GM06990 (cell line): Measurements from ENCODE around the gene TMED5.

Source experiments
- DNase-seq: peaks from one replicate; pipeline ENCODE4 v3.0.0-alpha.2; 2011; ENCODE audit not compliant: insufficient read length; ENCODE audit errors: extremely low read depth
- H3K27me3 ChIP-seq: replicated peaks from 2 replicates; pipeline ENCODE4 v1.6.0; 2011; ENCODE audit warnings: low read length; ENCODE audit not compliant: control insufficient read depth, insufficient read depth
- H3K36me3 ChIP-seq: 2 replicates; pipeline ENCODE4 v1.5.1; 2011; ENCODE audit warnings: low read length; ENCODE audit not compliant: control insufficient read depth, insufficient read depth
- H3K4me3 ChIP-seq: replicated peaks from 2 replicates; pipeline ENCODE4 v1.5.1; 2011; ENCODE audit warnings: low read depth, mild to moderate bottlenecking, control low read depth, low read length
- TF ChIP-seq, protein P1 (sequence below): IDR thresholded peaks from 2 replicates; pipeline ENCODE4 v1.5.1; 2011; ENCODE audit warnings: low read length, control low read depth, mild to moderate bottlenecking, inconsistent platforms; ENCODE audit not compliant: insufficient read depth, poor library complexity, severe bottlenecking

The TMED5 gene

GRCh38 chr1:93196591-93196990, 16.4 kb upstream of the TMED5 start:
- peaks cover 5% of the 10 kb centered on the region for H3K36me3 ChIP-seq
- H3K27me3 ChIP-seq = no peaks in the 10 kb centered on the region
- DNase-seq = no peak
- no peak overlapping the region for H3K4me3 ChIP-seq
- TF ChIP-seq, protein P1, sequence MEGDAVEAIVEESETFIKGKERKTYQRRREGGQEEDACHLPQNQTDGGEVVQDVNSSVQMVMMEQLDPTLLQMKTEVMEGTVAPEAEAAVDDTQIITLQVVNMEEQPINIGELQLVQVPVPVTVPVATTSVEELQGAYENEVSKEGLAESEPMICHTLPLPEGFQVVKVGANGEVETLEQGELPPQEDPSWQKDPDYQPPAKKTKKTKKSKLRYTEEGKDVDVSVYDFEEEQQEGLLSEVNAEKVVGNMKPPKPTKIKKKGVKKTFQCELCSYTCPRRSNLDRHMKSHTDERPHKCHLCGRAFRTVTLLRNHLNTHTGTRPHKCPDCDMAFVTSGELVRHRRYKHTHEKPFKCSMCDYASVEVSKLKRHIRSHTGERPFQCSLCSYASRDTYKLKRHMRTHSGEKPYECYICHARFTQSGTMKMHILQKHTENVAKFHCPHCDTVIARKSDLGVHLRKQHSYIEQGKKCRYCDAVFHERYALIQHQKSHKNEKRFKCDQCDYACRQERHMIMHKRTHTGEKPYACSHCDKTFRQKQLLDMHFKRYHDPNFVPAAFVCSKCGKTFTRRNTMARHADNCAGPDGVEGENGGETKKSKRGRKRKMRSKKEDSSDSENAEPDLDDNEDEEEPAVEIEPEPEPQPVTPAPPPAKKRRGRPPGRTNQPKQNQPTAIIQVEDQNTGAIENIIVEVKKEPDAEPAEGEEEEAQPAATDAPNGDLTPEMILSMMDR = no peak

DNA sequence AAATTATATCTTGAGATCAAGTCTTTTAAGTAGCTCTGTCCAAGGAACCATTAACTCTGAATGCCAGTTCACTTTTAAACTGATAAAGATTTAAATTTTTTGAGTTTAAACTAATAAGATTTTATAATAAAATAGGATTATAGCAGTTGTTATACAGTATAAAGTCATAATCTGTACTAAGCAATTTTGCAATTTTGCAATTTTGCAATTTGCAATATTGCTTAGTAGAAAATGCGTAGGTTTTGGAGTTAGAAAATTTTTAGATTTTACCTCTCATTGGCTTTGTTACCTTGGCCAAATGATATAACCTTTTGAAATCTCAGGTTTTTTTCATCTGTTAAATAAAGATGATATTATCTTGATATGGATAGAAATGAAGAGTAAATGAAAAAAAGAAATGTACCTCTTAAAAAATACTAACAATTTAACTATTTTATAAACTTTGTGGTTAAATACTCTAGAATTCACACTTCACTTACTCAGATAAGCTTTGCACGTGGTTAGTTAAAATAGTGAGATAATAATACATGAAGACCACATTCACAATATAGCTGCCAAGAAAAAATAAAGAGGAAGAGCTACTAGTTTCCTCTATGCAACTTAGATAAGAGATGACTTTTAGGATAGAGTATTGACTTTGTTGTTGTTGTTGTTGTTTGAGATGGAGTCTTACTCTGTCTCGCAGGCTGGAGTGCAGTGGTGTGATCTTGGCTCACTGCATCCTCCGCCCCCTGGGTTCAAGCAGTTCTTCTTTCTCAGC, 14.2 kb upstream of the TMED5 start:
- Histone ChIP-seq H3K4me3 (no peak overlapping the region), H3K36me3 (peaks cover 5% of the 10 kb centered on the region), H3K27me3 (no peaks in the 10 kb centered on the region)
- TF ChIP-seq, protein P1 = no peak
- no peak for DNase-seq

GRCh38 chr1:93190432-93190831, 10.2 kb upstream of the TMED5 start:
- Histone ChIP-seq H3K27me3 (no peaks in the 10 kb centered on the region), H3K36me3 (peaks cover 3% of the 10 kb centered on the region; the same call in 1 of the 2 replicates), H3K4me3 (no peak overlapping the region)
- no peak for DNase-seq
- TF ChIP-seq, protein P1 = no peak

DNA sequence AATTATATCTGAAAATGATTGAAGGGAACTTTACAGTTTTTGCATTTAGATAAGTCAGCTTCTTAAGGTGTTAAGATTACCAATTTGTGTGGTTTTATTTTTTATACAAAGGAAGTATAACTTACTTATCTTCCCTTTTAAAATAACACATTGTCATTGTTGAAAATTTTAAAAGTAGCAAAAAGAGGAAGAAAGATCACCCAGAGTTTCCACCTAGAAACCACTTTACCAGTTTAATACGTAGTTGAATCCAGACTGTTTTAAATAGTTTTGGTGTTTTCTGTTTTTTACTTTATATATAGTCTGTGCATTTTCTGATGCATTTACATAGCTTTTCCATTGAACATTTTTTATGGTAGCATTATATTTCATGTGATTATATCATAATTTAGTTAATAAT, 6.5 kb upstream of the TMED5 start:
- no peak for DNase-seq
- Histone ChIP-seq H3K27me3 (no peaks in the 10 kb centered on the region), H3K4me3 (no peak overlapping the region), H3K36me3 (no peaks in the 10 kb centered on the region)
- TF ChIP-seq, protein P1 = no peak

- Histone ChIP-seq H3K4me3 (peak within 1 kb of the TSS; percentile 100), H3K36me3 (peaks cover under 1% of the 10 kb centered on the region), H3K27me3 (no peaks in the 10 kb centered on the region)
- DNase-seq = no peak
- TF ChIP-seq, protein P1 = no peak
These were observed 755 bp upstream of the TMED5 start, which contains the start of gene CCDC18 for GRCh38 chr1:93180723-93181613. CCDC18 (plus strand) TSS chr1:93180724; CDS start chr1:93183362, 2,638 bp downstream.
